HCT116 (cell line): ENCODE data around the gene HOXA1. TPM values are rescaled to one million over a fixed set of nuclear protein-coding genes. Genes with fewer than 3 reads are reported as not detected.
A peak's percentile ranks its signal among the peaks of the same experiment; 100 is the strongest.

Source experiments
- ATAC-seq: fragments of 200-7000 bp; cut with Tn5 transposase; 2 replicates; pipeline ENCODE4 v1.9.1; 2020; ENCODE audit warnings: mild to moderate bottlenecking, moderate library complexity
- BruUV-seq: library from RNA; stranded (reverse); fragments of 400-500 nt; replicated peaks from 2 replicates; lab custom pipeline; 2021; lab: Mats Ljungman, UMichigan
- CTCF ChIA-PET: fragments of 300-600 bp; sonication (Branson Sonifier 250); formaldehyde crosslinking; loops from one replicate; lab custom pipeline; 2021; ENCODE audit warnings: antibody characterized with exemption; lab: Charles Lee
- POLR2A ChIA-PET: fragments of 300-600, 350-600 bp; sonication (Branson Sonifier 250); formaldehyde crosslinking; loops from one replicate; lab custom pipeline; 2021; ENCODE audit warnings: antibody characterized with exemption; lab: Charles Lee
- RAD21 ChIA-PET, 2 experiments: fragments of 300-600 bp; sonication (Branson Sonifier 250); formaldehyde crosslinking; loops; one replicate each; lab custom pipeline; 2023; ENCODE audit warnings: low total read pairs in 2 of 2; ENCODE audit not compliant: uncharacterized antibody in 2 of 2, unreplicated experiment in 2 of 2, low non-redundant PET in 1 of 2; lab: Charles Lee
- DNase-seq: peaks from one replicate; pipeline ENCODE4 v3.0.0-alpha.2; 2010; ENCODE audit warnings: low read depth, low spot score
- H2AFZ ChIP-seq: fragments of 200-600 bp; shearing (Covaris generic), sonication (generic); 2 replicates; pipeline ENCODE4 v1.6.1; 2017; ENCODE audit warnings: low read depth, mixed run types, mixed read lengths, antibody characterized with exemption, low read length; ENCODE audit not compliant: poor library complexity, severe bottlenecking
- H3K27ac ChIP-seq: 2 replicates; pipeline ENCODE4 v1.5.1; 2012; ENCODE audit warnings: low read depth, low read length
- H3K27me3 ChIP-seq: fragments of 200-600 bp; sonication (generic); 2 replicates; pipeline ENCODE4 v1.6.1; 2016; ENCODE audit warnings: mixed run types, low read length, mixed read lengths; ENCODE audit not compliant: insufficient read depth
- H3K36me3 ChIP-seq, 2 experiments: fragments of 200-500 bp in 1 of 2; fragments of 200-600 bp in 1 of 2; sonication (Bioruptor generic) in 1 of 2; sonication (generic) in 1 of 2; 2 replicates each; pipeline versions ENCODE4 v1.5.1 to v1.6.1; 2014 to 2016; ENCODE audit warnings: low read length in 2 of 2, inconsistent platforms in 1 of 2, mixed read lengths in 1 of 2, mixed run types in 1 of 2; ENCODE audit not compliant: insufficient read depth in 2 of 2, control insufficient read depth in 1 of 2
- H3K4me1 ChIP-seq, 2 experiments: fragments of 200-600 bp in 1 of 2; sonication (generic) in 1 of 2; 2 replicates each; pipeline versions ENCODE4 v1.5.1 to v1.6.1; 2012 to 2017; ENCODE audit warnings: low read length in 2 of 2, inconsistent platforms in 1 of 2, mild to moderate bottlenecking in 1 of 2, mixed read lengths in 1 of 2, mixed run types in 1 of 2, moderate library complexity in 1 of 2; ENCODE audit not compliant: insufficient read depth in 2 of 2, control insufficient read depth in 1 of 2
- H3K4me2 ChIP-seq: fragments of 200-600 bp; sonication (generic); 2 replicates; pipeline ENCODE4 v1.6.1; 2017; ENCODE audit warnings: mixed run types, low read length, mixed read lengths
- H3K4me3 ChIP-seq, 2 experiments: fragments of 200-600 bp in 1 of 2; sonication (generic) in 1 of 2; replicated peaks in 1 of 2; 2 replicates each; pipeline ENCODE4 v1.5.1; 2011 to 2016; ENCODE audit warnings: low read length in 2 of 2, control low read depth in 1 of 2, low read depth in 1 of 2, mild to moderate bottlenecking in 1 of 2, mixed read lengths in 1 of 2, mixed run types in 1 of 2
- H3K79me2 ChIP-seq: fragments of 200-600 bp; sonication (generic); 2 replicates; pipeline ENCODE4 v1.6.1; 2017; ENCODE audit warnings: mild to moderate bottlenecking, mixed run types, low read length, moderate library complexity, mixed read lengths; ENCODE audit not compliant: insufficient read depth
- H3K9ac ChIP-seq: fragments of 200-600 bp; sonication (generic); 2 replicates; pipeline ENCODE4 v1.6.1; 2016; ENCODE audit warnings: low read length, mixed read lengths
- H3K9me2 ChIP-seq: fragments of 200-600 bp; sonication (generic), shearing (Covaris generic); 2 replicates; pipeline ENCODE4 v1.6.1; 2017; ENCODE audit warnings: mixed run types, mild to moderate bottlenecking, moderate library complexity; ENCODE audit not compliant: insufficient read depth
- H3K9me3 ChIP-seq, 2 experiments: fragments of 200-500 bp in 1 of 2; fragments of 200-600 bp in 1 of 2; sonication (Bioruptor generic) in 1 of 2; sonication (generic) in 1 of 2; 2 replicates each; pipeline ENCODE4 v1.6.1; 2014 to 2017; ENCODE audit warnings: low read length in 2 of 2, mixed read lengths in 2 of 2, inconsistent platforms in 1 of 2, low read depth in 1 of 2, mild to moderate bottlenecking in 1 of 2, mixed run types in 1 of 2, moderate library complexity in 1 of 2; ENCODE audit not compliant: control insufficient read depth in 1 of 2, insufficient read depth in 1 of 2
- H4K20me1 ChIP-seq: fragments of 200-600 bp; sonication (generic), shearing (Covaris generic); 2 replicates; pipeline ENCODE4 v1.6.1; 2017; ENCODE audit warnings: mixed run types, mild to moderate bottlenecking, moderate library complexity; ENCODE audit not compliant: insufficient read depth
- CTCF ChIP-seq, 3 experiments: fragments of 200-600 bp in 1 of 3; sonication (generic) in 1 of 3; IDR thresholded peaks in 2 of 3; conservative IDR thresholded peaks in 1 of 3; 2 replicates each; pipeline ENCODE4 v1.5.1; 2012 to 2017; ENCODE audit warnings: low read depth in 2 of 3, low read length in 2 of 3, antibody characterized with exemption in 1 of 3, borderline replicate concordance in 1 of 3, control low read depth in 1 of 3, mild to moderate bottlenecking in 1 of 3, mixed read lengths in 1 of 3, mixed run types in 1 of 3, moderate library complexity in 1 of 3; ENCODE audit not compliant: insufficient read depth in 1 of 3
- ELF1 ChIP-seq: IDR thresholded peaks from 2 replicates; pipeline ENCODE4 v1.6.1; 2012; ENCODE audit warnings: low read depth, borderline replicate concordance
- JUND ChIP-seq: IDR thresholded peaks from 2 replicates; pipeline ENCODE4 v1.6.1; 2012
- MAX ChIP-seq: IDR thresholded peaks from 2 replicates; pipeline ENCODE4 v1.6.1; 2012
- RAD21 ChIP-seq: IDR thresholded peaks from 2 replicates; pipeline ENCODE4 v1.6.1; 2012; ENCODE audit warnings: low read depth, mild to moderate bottlenecking
- REST ChIP-seq: IDR thresholded peaks from 2 replicates; pipeline ENCODE4 v1.6.1; 2012; ENCODE audit warnings: low read depth
- SIN3A ChIP-seq: IDR thresholded peaks from 2 replicates; pipeline ENCODE4 v1.6.1; 2012; ENCODE audit warnings: low read depth
- ZBTB33 ChIP-seq: IDR thresholded peaks from 2 replicates; pipeline ENCODE4 v1.6.1; 2011; ENCODE audit warnings: mild to moderate bottlenecking, low read length, moderate library complexity; ENCODE audit not compliant: insufficient replicate concordance; ENCODE audit errors: extremely low read depth
- ZNF274 ChIP-seq: fragments of 200-500 bp; sonication (Bioruptor generic); IDR thresholded peaks from 2 replicates; pipeline ENCODE4 v1.6.1; 2014; ENCODE audit warnings: mild to moderate bottlenecking, low read depth, low read length, inconsistent platforms
- intact Hi-C: fragments of 100-400 bp; cut with micrococcal nuclease; formaldehyde crosslinking; loops from 2 replicates; pipeline ENCODE4 v1.10.0; 2022
- total RNA-seq: library from RNA; stranded (reverse); gene quantifications from one replicate; pipeline ENCODE4 v1.2.1, GENCODE V29; 2021; ENCODE audit not compliant: unreplicated experiment

HOXA1 gene
- total RNA-seq, 1 experiment from 2014 or later, result 2.8 TPM

GRCh38 chr7:27123007-27123476 is 27.2 kb upstream of the HOXA1 start:
- RAD21 ChIA-PET, result no interaction called here
- Histone ChIP-seq H2AFZ (no peak overlapping the region), H3K4me2 (peak overlapping the region; percentile 76; the same call in 1 of the 2 replicates), H4K20me1 (no peaks in the 10 kb centered on the region), H3K9ac (no peak overlapping the region), H3K9me2 (no peaks in the 10 kb centered on the region)
- intact Hi-C loops, result no loop called here
- DNase-seq, result no peak
- TF ChIP-seq ELF1 (no peak), MAX (no peak)
- TF ChIP-seq, all 23 proteins: peak for 0
- ChIA-PET CTCF (no interaction called here), POLR2A (no interaction called here)
- ATAC-seq, result no peak
- Histone ChIP-seq H3K27ac (no peak overlapping the region), H3K27me3 (peaks cover 36% of the 10 kb centered on the region; the same call in 1 of the 2 replicates), H3K9me3 (no peaks in the 10 kb centered on the region), H3K4me1 (peaks cover 33 to 75% of the 10 kb centered on the region in 2 experiments), H3K36me3 (no peaks in the 10 kb centered on the region), H3K79me2 (no peaks in the 10 kb centered on the region), H3K4me3 (no peak overlapping the region)
- no TSS peak for BruUV-seq

- ATAC-seq (no peak), DNase-seq (no peak)
- H3K4me3 ChIP-seq, result no peak overlapping the region
- no peak for TF ChIP-seq REST
- TF ChIP-seq ELF1, result no peak
- TF ChIP-seq RAD21, result no peak
- TF ChIP-seq ZNF274, result no peak
- no peak for TF ChIP-seq JUND
- TF ChIP-seq CTCF (IDR thresholded peaks at IDR 0.05 in 2 of 3, conservative IDR thresholded peaks at IDR 0.05 in 1 of 3; ENCODE audit: borderline replicate concordance in 1 of 3, insufficient read depth in 1 of 3, low read depth in 2 of 3, low read length in 2 of 3), result no peak
- TF ChIP-seq ZBTB33, result no peak
- no peak for TF ChIP-seq SIN3A
Observed at GRCh38 chr7:27122077-27122910, 26.5 kb upstream of the HOXA1 start.

More at GRCh38 chr7:27122077-27122910, 26.5 kb upstream of the HOXA1 start:
- H4K20me1 ChIP-seq, result no peaks in the 10 kb centered on the region
- ChIA-PET RAD21 (no interaction called here), POLR2A (no interaction called here), CTCF (no interaction called here)
- no peak overlapping the region for H3K9ac ChIP-seq
- no peaks in the 10 kb centered on the region for H3K79me2 ChIP-seq
- peaks cover 34 to 74% of the 10 kb centered on the region in 2 experiments for H3K4me1 ChIP-seq
- H3K27ac ChIP-seq, result no peak overlapping the region
- intact Hi-C loops, result no loop called here
- H3K9me2 ChIP-seq, result no peaks in the 10 kb centered on the region
- no peak overlapping the region for H2AFZ ChIP-seq
- H3K4me2 ChIP-seq, result no peak overlapping the region
- H3K36me3 ChIP-seq, result no peaks in the 10 kb centered on the region
- BruUV-seq, result no TSS peak
- no peaks in the 10 kb centered on the region for H3K9me3 ChIP-seq
- peaks cover 28% of the 10 kb centered on the region; the same call in 1 of the 2 replicates for H3K27me3 ChIP-seq
